Epidermal melanocyte (primary cell): ENCODE measurements around the gene RACGAP1.
A peak's percentile ranks its signal among the peaks of the same experiment; 100 is the strongest.

ENCODE experiments used
- DNase-seq: peaks from one replicate; pipeline ENCODE4 v3.0.0; 2011; ENCODE audit warnings: low spot score; ENCODE audit not compliant: insufficient read length

The RACGAP1 gene, protein sequence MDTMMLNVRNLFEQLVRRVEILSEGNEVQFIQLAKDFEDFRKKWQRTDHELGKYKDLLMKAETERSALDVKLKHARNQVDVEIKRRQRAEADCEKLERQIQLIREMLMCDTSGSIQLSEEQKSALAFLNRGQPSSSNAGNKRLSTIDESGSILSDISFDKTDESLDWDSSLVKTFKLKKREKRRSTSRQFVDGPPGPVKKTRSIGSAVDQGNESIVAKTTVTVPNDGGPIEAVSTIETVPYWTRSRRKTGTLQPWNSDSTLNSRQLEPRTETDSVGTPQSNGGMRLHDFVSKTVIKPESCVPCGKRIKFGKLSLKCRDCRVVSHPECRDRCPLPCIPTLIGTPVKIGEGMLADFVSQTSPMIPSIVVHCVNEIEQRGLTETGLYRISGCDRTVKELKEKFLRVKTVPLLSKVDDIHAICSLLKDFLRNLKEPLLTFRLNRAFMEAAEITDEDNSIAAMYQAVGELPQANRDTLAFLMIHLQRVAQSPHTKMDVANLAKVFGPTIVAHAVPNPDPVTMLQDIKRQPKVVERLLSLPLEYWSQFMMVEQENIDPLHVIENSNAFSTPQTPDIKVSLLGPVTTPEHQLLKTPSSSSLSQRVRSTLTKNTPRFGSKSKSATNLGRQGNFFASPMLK

DNA sequence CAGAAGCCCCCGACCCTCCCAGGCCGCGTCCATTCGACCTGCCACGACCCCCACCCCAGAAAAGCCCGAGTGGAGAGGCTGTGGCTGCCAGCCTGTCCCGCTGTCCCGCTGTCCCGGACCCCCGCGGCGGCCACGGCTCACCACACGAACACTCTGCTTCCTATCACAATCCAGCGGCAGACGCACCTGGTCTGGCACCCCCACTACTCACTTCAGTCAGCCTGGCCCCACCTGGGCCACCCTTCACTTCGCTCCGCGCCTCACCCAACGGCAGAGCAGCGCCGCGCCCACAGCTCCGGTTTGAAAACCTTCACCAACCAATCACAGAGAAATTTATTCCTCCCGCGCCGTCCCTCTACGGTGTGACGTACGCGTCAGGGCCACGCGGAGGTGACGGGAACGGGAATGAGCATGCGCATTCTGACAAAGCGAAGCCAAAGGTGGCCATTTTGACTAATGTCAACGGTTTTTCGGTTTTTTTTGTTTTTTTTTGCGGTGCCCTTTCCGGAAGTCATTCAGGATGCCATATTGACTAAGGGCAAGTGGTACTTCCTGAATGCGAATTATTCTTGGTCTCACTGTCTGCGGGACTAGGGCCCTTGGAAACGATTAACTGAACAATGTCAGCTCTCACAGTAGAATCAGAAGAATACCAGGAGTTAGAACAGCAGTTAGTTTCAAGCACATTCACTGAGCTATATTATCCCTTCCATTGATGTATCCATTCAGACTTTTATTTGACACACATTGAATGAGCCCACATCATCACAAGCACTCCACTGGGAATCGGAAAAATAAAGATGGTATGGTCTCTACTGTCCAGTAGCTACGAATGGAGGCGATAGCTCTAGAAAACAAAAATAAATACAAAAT is at the start of gene RACGAP1:
RACGAP1 (minus strand) TSS at position 308 of the 873 bp plus-strand sequence. CDS start 8,779 bp downstream, outside the sequence.
- DNase-seq = peak; percentile 97

DNA sequence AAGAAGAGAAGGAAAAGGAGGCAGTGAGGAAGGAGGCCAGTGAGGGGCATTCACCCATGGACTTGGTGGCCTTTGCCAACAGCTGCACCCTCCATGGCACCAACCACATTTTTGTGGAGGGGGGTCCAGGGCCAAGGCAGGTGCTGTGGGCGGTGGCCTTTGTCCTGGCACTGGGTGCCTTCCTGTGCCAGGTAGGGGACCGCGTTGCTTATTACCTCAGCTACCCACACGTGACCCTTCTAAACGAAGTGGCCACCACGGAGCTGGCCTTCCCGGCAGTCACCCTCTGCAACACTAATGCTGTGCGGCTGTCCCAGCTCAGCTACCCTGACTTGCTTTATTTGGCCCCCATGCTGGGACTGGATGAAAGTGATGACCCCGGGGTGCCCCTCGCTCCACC is 48.4 kb upstream of the RACGAP1 start:
- no peak for DNase-seq

GRCh38 chr12:50073206-50073605 is 47.9 kb upstream of the RACGAP1 start:
- DNase-seq = no peak

GRCh38 chr12:50072198-50072907 is 47.1 kb upstream of the RACGAP1 start:
- DNase-seq = no peak

DNA sequence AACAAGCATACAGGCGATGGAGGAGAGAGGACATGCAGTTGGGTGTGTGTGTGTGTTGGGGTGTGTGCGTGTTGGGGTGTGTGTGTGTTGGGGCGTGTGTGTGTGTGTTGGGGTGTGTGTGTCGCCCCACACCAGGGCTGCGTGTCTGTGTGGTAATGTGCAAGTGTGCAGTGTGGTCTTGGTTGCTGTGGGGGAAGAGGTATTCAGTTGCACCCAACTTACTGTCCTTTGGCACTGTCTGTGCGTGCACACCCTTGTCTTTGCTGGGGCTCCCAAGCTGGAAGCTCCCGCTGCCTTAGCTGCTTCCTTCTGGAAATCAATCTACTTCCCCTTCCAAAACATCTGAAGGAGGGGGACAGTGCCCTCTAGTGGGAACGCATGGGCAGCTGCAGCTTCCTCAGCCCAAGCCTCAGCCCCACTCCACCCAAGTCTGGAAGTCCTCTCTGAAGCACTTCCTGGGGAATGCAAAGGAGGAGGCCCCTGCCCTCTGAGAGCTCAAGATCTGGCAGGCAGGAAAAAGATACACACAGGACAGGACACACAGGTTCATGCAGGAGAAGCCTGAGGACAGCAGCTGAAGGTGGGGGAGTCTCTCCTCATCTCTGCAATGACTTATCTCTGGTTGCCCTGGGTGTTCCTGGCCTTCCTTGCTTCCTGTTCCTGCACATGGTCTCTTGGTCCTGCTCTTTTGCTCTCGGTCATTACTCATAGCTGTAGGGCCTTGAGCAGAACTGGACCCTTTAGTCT is 45.2 kb upstream of the RACGAP1 start:
- DNase-seq = peak; percentile 64

- no peak for DNase-seq
Measured at GRCh38 chr12:50069539-50069938, 44.2 kb upstream of the RACGAP1 start.

- no peak for DNase-seq
Measured at GRCh38 chr12:50069069-50069468, 43.8 kb upstream of the RACGAP1 start.

- no peak for DNase-seq
Measured at GRCh38 chr12:50066402-50066801, 41.1 kb upstream of the RACGAP1 start.

DNA sequence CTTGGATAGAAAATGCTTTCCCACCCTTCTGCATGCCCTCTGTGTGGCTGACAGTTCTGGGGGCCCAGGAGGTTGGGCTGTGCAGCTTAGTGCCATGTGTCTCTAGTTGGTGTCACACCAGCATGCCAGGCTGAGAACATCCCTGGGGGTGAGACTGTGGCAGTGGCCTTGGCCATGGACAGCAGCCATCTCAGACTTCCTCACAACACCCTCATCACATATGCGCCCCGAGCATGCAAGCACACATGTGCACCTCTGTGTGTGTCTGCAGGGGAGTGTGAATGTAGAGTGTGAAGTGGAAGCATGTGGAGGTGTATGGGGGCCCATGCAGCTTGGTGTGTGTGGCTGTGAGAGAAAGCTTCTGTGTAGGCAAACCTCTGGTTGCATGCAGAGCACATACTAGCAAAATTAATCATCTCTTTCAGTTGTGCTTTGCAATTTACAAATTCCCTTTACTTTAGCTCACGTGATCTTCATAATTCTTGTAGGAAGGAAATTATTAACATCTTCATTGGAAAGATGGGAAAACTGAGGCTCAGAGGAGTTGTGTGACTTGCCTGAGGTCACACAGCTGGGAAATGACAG is 40.5 kb upstream of the RACGAP1 start:
- no peak for DNase-seq

GRCh38 chr12:50062728-50063460 is 37.6 kb upstream of the RACGAP1 start:
- DNase-seq = no peak

- no peak for DNase-seq
Measured at GRCh38 chr12:50061946-50062686, 36.8 kb upstream of the RACGAP1 start.

- DNase-seq = no peak
Measured at GRCh38 chr12:50061171-50061570, 35.9 kb upstream of the RACGAP1 start.

DNA sequence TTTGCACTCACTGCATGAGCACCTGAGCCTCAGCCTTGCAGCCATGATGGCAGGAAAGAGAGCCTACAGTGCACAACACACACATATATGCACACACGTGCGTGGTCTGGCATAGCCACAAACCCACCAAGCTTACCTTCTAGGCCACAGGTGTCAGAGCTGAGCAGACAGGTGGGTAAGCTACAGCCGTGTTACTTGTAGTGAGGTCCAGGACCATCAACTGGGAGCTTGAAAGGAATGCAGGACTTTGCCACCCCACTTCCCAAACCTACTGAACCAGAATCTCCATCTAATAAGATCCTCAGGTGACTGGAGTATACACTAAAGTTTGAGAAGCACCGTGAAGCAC is 34.8 kb upstream of the RACGAP1 start:
- DNase-seq = no peak

DNA sequence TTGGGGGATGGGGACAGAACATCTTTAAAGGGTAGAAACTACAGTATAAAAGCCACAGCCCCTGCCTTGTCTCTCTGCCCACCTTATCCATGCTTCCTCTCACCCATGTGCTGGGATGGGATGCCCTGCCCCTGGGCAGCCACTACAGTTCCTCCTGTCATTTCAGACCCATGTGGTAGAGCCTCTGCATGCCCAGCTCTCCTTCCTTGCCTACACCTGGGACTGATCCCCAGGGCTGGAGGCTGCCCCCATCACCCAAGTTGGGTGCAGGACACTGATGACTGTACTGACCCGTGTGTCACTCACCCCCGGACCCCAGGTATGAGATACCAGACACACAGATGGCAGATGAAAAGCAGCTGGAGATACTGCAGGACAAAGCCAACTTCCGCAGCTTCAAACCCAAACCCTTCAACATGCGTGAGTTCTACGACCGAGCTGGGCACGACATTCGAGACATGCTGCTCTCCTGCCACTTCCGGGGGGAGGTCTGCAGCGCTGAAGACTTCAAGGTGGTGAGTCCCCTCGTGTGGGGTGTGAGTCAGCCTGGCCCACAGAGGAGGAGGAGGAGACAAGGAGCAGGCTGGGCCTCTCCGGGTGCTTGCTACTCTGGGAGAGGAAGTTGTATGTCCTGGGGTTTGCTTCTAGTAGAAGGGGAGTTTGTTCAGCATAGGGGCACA is 34.3 kb upstream of the RACGAP1 start:
- DNase-seq = no peak

GRCh38 chr12:50058743-50059312 is 33.5 kb upstream of the RACGAP1 start:
- no peak for DNase-seq

DNA sequence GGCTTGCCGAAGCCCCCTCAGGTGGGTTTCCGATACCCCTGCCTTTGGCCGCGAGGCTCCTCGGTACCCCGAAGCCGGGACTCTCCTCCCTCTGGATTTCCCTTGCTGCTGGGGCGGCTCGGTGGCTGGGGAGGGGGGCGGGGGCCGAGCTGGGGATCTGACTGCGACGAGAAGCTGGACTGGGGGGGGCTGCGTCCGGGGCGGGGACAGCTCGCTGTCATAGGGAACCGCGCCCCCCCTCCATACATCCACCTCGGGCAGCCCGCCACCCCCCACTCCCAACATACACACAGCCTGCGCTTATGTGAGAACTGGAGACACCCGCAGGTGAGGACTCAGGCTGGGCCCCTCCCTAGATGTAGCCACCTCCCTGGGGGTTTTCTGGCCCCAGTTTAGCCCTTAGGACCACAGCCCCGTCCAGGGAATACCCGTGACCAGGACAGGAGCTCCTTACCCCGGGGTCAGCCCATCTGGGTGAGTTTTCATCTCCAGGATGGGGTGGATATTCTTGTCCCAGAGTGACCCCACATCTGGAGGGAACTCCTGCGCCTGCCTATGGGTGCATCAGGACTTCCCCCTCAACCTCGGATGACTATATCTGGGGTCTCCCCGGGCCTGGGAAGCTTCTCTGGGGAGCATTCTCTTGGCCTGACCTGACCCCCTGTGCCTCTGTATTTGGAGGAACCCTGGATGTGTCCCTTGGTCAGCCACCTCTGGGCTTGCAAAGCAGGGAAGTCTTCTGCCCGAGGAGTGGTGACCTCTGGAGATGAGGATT is 32.8 kb upstream of the RACGAP1 start:
- no peak for DNase-seq
